Smooth muscle cell (in vitro differentiated cells): ENCODE data around the gene MCRIP2. TPM values are rescaled to one million over a fixed set of nuclear protein-coding genes. Genes with fewer than 3 reads are reported as not detected.

Source experiments
- DNase-seq: peaks from one replicate; lab custom pipeline; 2025; ENCODE audit not compliant: unreplicated experiment; lab: John Stamatoyannopoulos, UW
- H2AFZ ChIP-seq: fragments of 200-600 bp; sonication (generic); 2 replicates; pipeline ENCODE4 v1.6.0; 2016; ENCODE audit warnings: antibody characterized with exemption, low read depth, mild to moderate bottlenecking
- H3F3A ChIP-seq: fragments of 200-600 bp; sonication (generic); 2 replicates; pipeline ENCODE4 v1.6.0; 2017; ENCODE audit warnings: antibody characterized with exemption, low read depth
- H3K27ac ChIP-seq: fragments of 200-600 bp; sonication (generic); 2 replicates; pipeline ENCODE4 v1.5.1; 2016; ENCODE audit warnings: low read depth, mild to moderate bottlenecking
- H3K27me3 ChIP-seq: fragments of 200-600 bp; sonication (generic); 2 replicates; pipeline ENCODE4 v1.6.1; 2016; ENCODE audit warnings: low read depth, mild to moderate bottlenecking
- H3K36me3 ChIP-seq: fragments of 200-600 bp; sonication (generic); 2 replicates; pipeline ENCODE4 v1.5.1; 2016; ENCODE audit warnings: low read depth
- H3K4me1 ChIP-seq: fragments of 200-600 bp; sonication (generic); 2 replicates; pipeline ENCODE4 v1.5.1; 2016; ENCODE audit warnings: low read depth
- H3K4me2 ChIP-seq: fragments of 200-600 bp; sonication (generic); 2 replicates; pipeline ENCODE4 v1.6.0; 2016; ENCODE audit warnings: mild to moderate bottlenecking
- H3K4me3 ChIP-seq: fragments of 200-600 bp; sonication (generic); 2 replicates; pipeline ENCODE4 v1.5.1; 2016; ENCODE audit warnings: mild to moderate bottlenecking
- H3K79me2 ChIP-seq: fragments of 200-600 bp; sonication (generic); 2 replicates; pipeline ENCODE4 v1.6.0; 2016; ENCODE audit warnings: low read depth, mild to moderate bottlenecking
- H3K9ac ChIP-seq: fragments of 200-600 bp; sonication (generic); 2 replicates; pipeline ENCODE4 v1.6.0; 2016; ENCODE audit warnings: low read depth
- H3K9me3 ChIP-seq: fragments of 200-600 bp; sonication (generic); replicated peaks from 2 replicates; pipeline ENCODE4 v1.5.1; 2016; ENCODE audit warnings: low read depth
- H4K20me1 ChIP-seq: fragments of 200-600 bp; sonication (generic); 2 replicates; pipeline ENCODE4 v1.6.0; 2016; ENCODE audit warnings: low read depth
- WGBS: methylation state at CpG from one replicate; pipeline ENCODE4 v1.1.7; 2016; ENCODE audit warnings: low lambda C conversion rate; 5-methylcytosine and 5-hydroxymethylcytosine counted together
- polyA plus RNA-seq: library from polyadenylated mRNA; unstranded; fragments of >200 nt; fragmentation: Nextera tagmentation; extraction: Ambion mirVana; gene quantifications from 2 replicates; pipeline ENCODE4 v1.2.1, GENCODE V29; 2016
- total RNA-seq: library from RNA; depleted of rRNA; stranded (reverse); fragments of >200 nt; gene quantifications from 2 replicates; pipeline ENCODE4 v1.2.3, GENCODE V29; 2014
- TF ChIP-seq, protein P1 (sequence below): fragments of 200-600 bp; sonication (generic); IDR thresholded peaks from 2 replicates; pipeline ENCODE4 v1.5.1; 2017; ENCODE audit warnings: borderline replicate concordance, mild to moderate bottlenecking, antibody characterized with exemption; ENCODE audit not compliant: insufficient read depth, poor library complexity, severe bottlenecking

The MCRIP2 gene
- total and polyA plus RNA-seq, 2 experiments from 2014 or later = 11.9 to 34.7 TPM

DNA sequence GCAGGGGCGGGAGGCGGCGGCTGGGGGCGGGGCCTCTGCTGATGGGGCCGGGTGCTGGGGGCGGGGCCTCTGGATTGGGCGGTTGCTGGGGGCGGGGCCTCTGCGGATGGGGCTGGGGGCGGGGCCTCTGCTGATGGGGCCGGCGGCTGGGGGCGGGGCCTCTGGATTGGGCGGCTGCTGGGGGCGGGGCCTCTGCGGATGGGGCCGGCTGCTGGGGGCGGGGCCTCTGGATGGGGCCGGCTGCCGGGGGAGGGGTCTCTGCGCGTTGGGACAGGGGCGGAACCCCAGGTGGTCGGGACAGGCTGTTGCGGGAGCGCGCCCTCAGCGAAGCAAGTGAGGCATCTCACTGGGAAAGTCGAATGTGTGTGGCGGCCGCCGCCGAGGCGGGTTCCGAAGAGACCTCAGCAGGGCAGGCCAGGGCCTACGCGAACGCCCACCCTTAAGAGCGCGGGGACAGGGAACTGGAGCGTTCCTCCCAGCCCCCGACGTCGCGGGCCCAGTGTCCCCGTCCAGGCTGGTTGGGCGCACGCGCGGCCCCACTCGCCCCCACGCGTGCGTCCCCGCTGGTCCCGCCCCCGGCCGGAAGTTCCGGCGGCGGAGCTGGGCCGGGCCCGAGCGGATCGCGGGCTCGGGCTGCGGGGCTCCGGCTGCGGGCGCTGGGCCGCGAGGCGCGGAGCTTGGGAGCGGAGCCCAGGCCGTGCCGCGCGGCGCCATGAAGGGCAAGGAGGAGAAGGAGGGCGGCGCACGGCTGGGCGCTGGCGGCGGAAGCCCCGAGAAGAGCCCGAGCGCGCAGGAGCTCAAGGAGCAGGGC is 38.4 kb downstream of the MCRIP2 start, which contains the start of gene STUB1:
STUB1 (plus strand) TSS at position 597 of the 811 bp plus-strand sequence; CDS start at position 713, 116 bp downstream.
- no peaks in the 10 kb centered on the region for H3K9me3 ChIP-seq
- H3K36me3 ChIP-seq = no peaks in the 10 kb centered on the region
- no peaks in the 10 kb centered on the region for H3F3A ChIP-seq
- no peaks in the 10 kb centered on the region for H3K27me3 ChIP-seq
- 1% methylated on average over 45 of the region's 91 CpGs for WGBS
- peaks cover 32% of the 10 kb centered on the region for H3K79me2 ChIP-seq
- H2AFZ ChIP-seq = no peak within 1 kb of the TSS
- H3K4me1 ChIP-seq = peaks cover 22% of the 10 kb centered on the region
- peak within 1 kb of the TSS; percentile 93 for H3K4me3 ChIP-seq
- H3K4me2 ChIP-seq = peak within 1 kb of the TSS; percentile 99
- peaks cover 35% of the 10 kb centered on the region for H4K20me1 ChIP-seq
- TF ChIP-seq, protein P1, sequence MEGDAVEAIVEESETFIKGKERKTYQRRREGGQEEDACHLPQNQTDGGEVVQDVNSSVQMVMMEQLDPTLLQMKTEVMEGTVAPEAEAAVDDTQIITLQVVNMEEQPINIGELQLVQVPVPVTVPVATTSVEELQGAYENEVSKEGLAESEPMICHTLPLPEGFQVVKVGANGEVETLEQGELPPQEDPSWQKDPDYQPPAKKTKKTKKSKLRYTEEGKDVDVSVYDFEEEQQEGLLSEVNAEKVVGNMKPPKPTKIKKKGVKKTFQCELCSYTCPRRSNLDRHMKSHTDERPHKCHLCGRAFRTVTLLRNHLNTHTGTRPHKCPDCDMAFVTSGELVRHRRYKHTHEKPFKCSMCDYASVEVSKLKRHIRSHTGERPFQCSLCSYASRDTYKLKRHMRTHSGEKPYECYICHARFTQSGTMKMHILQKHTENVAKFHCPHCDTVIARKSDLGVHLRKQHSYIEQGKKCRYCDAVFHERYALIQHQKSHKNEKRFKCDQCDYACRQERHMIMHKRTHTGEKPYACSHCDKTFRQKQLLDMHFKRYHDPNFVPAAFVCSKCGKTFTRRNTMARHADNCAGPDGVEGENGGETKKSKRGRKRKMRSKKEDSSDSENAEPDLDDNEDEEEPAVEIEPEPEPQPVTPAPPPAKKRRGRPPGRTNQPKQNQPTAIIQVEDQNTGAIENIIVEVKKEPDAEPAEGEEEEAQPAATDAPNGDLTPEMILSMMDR = no peak
- DNase-seq = peak; percentile 95
- H3K9ac ChIP-seq = peak within 1 kb of the TSS; percentile 85
- H3K27ac ChIP-seq = peak within 1 kb of the TSS; percentile 74

DNA sequence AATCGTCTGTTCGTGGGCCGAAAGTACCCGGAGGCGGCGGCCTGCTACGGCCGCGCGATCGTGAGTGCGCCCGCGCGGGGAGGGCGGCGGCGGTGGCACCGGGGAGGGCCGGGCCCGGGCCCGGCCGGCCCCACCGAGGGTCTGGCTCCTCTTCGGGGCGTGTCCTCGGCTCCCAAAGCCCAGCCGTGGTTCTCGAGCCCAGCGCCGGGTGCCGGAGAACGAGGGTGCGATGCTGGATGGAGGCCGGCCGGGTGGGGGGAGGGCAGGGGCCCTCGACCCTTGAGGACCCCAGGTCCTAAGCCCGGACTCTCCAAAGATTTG is 39.0 kb downstream of the MCRIP2 start:
- Histone ChIP-seq H2AFZ (no peak overlapping the region), H3K4me2 (peak overlapping the region; percentile 99), H3K27me3 (no peaks in the 10 kb centered on the region), H3K9me3 (no peaks in the 10 kb centered on the region), H3K4me3 (peak overlapping the region; percentile 93), H3K27ac (peak overlapping the region; percentile 74), H4K20me1 (peaks cover 33% of the 10 kb centered on the region), H3K79me2 (peaks cover 32% of the 10 kb centered on the region), H3K36me3 (no peaks in the 10 kb centered on the region), H3K4me1 (peaks cover 18% of the 10 kb centered on the region), H3K9ac (peak overlapping the region; percentile 85), H3F3A (no peaks in the 10 kb centered on the region)
- no peak for DNase-seq
- TF ChIP-seq, protein P1 = no peak
- WGBS = under 1% methylated on average over 34 of the region's 38 CpGs

DNA sequence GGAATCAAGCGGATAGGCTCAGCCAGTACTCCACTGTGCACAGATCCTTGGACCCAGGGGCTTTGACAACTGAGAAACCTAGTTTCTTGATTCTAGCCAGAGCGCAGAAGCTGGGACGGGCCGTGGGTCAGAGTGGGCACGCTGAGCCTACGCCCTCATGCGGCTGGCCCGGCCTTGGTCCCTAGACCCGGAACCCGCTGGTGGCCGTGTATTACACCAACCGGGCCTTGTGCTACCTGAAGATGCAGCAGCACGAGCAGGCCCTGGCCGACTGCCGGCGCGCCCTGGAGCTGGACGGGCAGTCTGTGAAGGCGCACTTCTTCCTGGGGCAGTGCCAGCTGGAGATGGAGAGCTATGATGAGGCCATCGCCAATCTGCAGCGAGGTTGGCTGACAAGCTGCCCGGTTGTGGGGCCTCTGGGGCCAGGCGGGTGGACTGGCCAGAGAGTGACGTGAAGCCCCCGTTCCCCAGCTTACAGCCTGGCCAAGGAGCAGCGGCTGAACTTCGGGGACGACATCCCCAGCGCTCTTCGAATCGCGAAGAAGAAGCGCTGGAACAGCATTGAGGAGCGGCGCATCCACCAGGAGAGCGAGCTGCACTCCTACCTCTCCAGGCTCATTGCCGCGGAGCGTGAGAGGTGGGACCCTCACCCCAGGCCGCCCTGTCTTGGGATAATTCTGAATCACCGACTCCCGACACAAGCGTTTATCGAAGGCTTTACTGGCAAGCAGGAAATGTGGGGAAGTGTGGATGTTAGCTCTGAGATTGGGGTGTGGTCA is 39.5 kb downstream of the MCRIP2 start:
- no peaks in the 10 kb centered on the region for H3F3A ChIP-seq
- H3K4me2 ChIP-seq = peak overlapping the region; percentile 99
- H3K9me3 ChIP-seq = no peaks in the 10 kb centered on the region
- peaks cover 18% of the 10 kb centered on the region for H3K4me1 ChIP-seq
- peak overlapping the region; percentile 93 for H3K4me3 ChIP-seq
- H3K27ac ChIP-seq = peak overlapping the region; percentile 74
- peaks cover 32% of the 10 kb centered on the region for H3K79me2 ChIP-seq
- H3K27me3 ChIP-seq = no peaks in the 10 kb centered on the region
- H3K36me3 ChIP-seq = no peaks in the 10 kb centered on the region
- no peak overlapping the region for H2AFZ ChIP-seq
- 59% methylated on average over 44 of the region's 44 CpGs for WGBS
- peaks cover 33% of the 10 kb centered on the region for H4K20me1 ChIP-seq
- no peak for DNase-seq
- TF ChIP-seq, protein P1 = no peak
- H3K9ac ChIP-seq = peak overlapping the region; percentile 85
